HCT116 (cell line): ENCODE results near the gene KLF4.

Source experiments
- ATF3 ChIP-seq: IDR thresholded peaks from 2 replicates; pipeline ENCODE4 v1.6.1; 2012
- CTCF ChIP-seq, 3 experiments: fragments of 200-600 bp in 1 of 3; sonication (generic) in 1 of 3; IDR thresholded peaks in 2 of 3; conservative IDR thresholded peaks in 1 of 3; 2 replicates each; pipeline ENCODE4 v1.5.1; 2012 to 2017; ENCODE audit warnings: low read depth in 2 of 3, low read length in 2 of 3, antibody characterized with exemption in 1 of 3, borderline replicate concordance in 1 of 3, control low read depth in 1 of 3, mild to moderate bottlenecking in 1 of 3, mixed read lengths in 1 of 3, mixed run types in 1 of 3, moderate library complexity in 1 of 3; ENCODE audit not compliant: insufficient read depth in 1 of 3
- MAX ChIP-seq: IDR thresholded peaks from 2 replicates; pipeline ENCODE4 v1.6.1; 2012
- POLR2AphosphoS5 ChIP-seq: IDR thresholded peaks from 2 replicates; pipeline ENCODE4 v1.6.1; 2011; ENCODE audit warnings: mild to moderate bottlenecking, low read depth, low read length, moderate library complexity
- REST ChIP-seq: IDR thresholded peaks from 2 replicates; pipeline ENCODE4 v1.6.1; 2012; ENCODE audit warnings: low read depth
- YY1 ChIP-seq: IDR thresholded peaks from 2 replicates; pipeline ENCODE4 v1.6.1; 2011; ENCODE audit warnings: low read length, low read depth, moderate library complexity, mild to moderate bottlenecking; ENCODE audit not compliant: insufficient replicate concordance; ENCODE audit errors: extremely low read depth

GRCh38 chr9:107496976-107497375, 7.4 kb upstream of the KLF4 start:
- TF ChIP-seq ATF3 (no peak), CTCF (IDR thresholded peaks at IDR 0.05 in 2 of 3, conservative IDR thresholded peaks at IDR 0.05 in 1 of 3; ENCODE audit: borderline replicate concordance in 1 of 3, insufficient read depth in 1 of 3, low read depth in 2 of 3, low read length in 2 of 3) (no peak), REST (no peak), POLR2AphosphoS5 (no peak), YY1 (no peak), MAX (no peak)
